Lung (tissue), 12 donors: ENCODE data around the gene CALCA. TPM values are rescaled to one million over a fixed set of nuclear protein-coding genes. Genes with fewer than 3 reads are reported as not detected.

Experiments used
- ATAC-seq: fragments of 200-7000 bp; cut with Tn5 transposase; one replicate; pipeline ENCODE4 v1.9.1; 2020; ENCODE audit warnings: moderate number of reproducible peaks; ENCODE audit not compliant: insufficient read depth, low FRiP score
- DNase-seq, 3 donors: peaks; one replicate each; pipeline ENCODE4 v3.0.0-alpha.2; 2013 to 2017
- H3K27ac ChIP-seq, 2 donors: one replicate each; pipeline ENCODE4 v1.5.1; 2013; ENCODE audit warnings: mild to moderate bottlenecking in 2 of 2, moderate library complexity in 2 of 2, control low read depth in 1 of 2, inconsistent platforms in 1 of 2, low read depth in 1 of 2, low read length in 1 of 2
- H3K27me3 ChIP-seq, 3 donors: one replicate each; pipeline ENCODE4 v1.5.1; 2013; ENCODE audit warnings: low read length in 2 of 3; ENCODE audit not compliant: control insufficient read depth in 3 of 3, insufficient read depth in 3 of 3
- H3K36me3 ChIP-seq, 4 donors: one replicate each; pipeline ENCODE4 v1.5.1; 2013; ENCODE audit warnings: low read length in 4 of 4, mild to moderate bottlenecking in 1 of 4, moderate library complexity in 1 of 4; ENCODE audit not compliant: control insufficient read depth in 4 of 4, insufficient read depth in 4 of 4
- H3K4me1 ChIP-seq, 5 donors: one replicate each; pipeline ENCODE4 v1.5.1; 2013; ENCODE audit warnings: low read length in 5 of 5, mild to moderate bottlenecking in 2 of 5, moderate library complexity in 1 of 5; ENCODE audit not compliant: control insufficient read depth in 5 of 5, insufficient read depth in 5 of 5
- H3K4me3 ChIP-seq: one replicate; pipeline ENCODE4 v1.5.1; 2013; ENCODE audit warnings: mild to moderate bottlenecking, control low read depth, moderate library complexity
- H3K9ac ChIP-seq, 2 donors: one replicate each; pipeline ENCODE4 v1.5.1; 2013; ENCODE audit warnings: low read length in 2 of 2, control low read depth in 1 of 2; ENCODE audit not compliant: insufficient read depth in 1 of 2
- H3K9me3 ChIP-seq, 4 donors: one replicate each; pipeline ENCODE4 v1.5.1; 2013; ENCODE audit warnings: low read length in 3 of 4, mild to moderate bottlenecking in 1 of 4, moderate library complexity in 1 of 4; ENCODE audit not compliant: control insufficient read depth in 4 of 4, insufficient read depth in 3 of 4
- CTCF ChIP-seq: IDR thresholded peaks from 2 replicates; pipeline ENCODE4 v1.5.1; 2012; ENCODE audit warnings: mild to moderate bottlenecking; ENCODE audit errors: control extremely low read depth, extremely low read depth
- WGBS, 2 donors: extraction: QIAGEN DNeasy Blood & Tissue Kit; methylation state at CpG; one replicate each; pipeline ENCODE4 v1.1.7; 2013; 5-methylcytosine and 5-hydroxymethylcytosine counted together
- polyA plus RNA-seq, 2 donors: library from polyadenylated mRNA; stranded (reverse); fragments of 200-250 nt; gene quantifications; one replicate each; pipeline ENCODE4 v1.2.1, GENCODE V29; 2013
- total RNA-seq, 2 donors: library from RNA; depleted of rRNA in 1 of 2; stranded (reverse); fragments of >200 nt in 1 of 2; gene quantifications; one replicate each; pipeline ENCODE4 v1.2.1, GENCODE V29; 2014 to 2021
- donor health status: control.
- donor health status: control.
- donor health status: Bipolar disorder and iron deficiency.
- donor health status: healthy.
- donor health status: DM: yes; HTN: yes; CAD: no.

The CALCA gene
- total and polyA plus RNA-seq, 4 donors, result 3.0 to 8.4 (median 4.8) TPM

DNA sequence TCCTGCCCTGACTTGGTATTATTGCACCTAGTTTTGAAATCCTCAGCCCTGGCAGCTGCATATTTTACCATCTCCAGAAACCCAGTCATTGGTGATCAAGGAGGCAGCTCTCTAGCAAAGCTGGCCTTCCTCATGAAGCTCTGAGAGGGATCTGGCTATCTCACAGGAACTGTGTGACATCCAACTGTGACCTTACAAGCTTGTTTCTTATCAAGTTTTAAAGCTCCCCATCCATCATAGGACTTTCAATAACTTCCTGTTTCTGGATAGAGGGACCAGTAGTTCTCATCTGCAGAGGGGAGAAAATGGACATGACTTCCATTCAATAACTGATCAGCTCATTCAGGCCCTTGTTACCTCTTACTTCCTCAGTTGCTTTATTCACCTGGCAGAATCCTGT is 18.2 kb downstream of the CALCA start:
- Histone ChIP-seq H3K4me3 (no peak overlapping the region), H3K9me3 (no peaks in the 10 kb centered on the region), H3K27me3 (peaks cover 0 to 6% (median 4%) of the 10 kb centered on the region in 3 donors), H3K9ac (no peak overlapping the region), H3K36me3 (no peaks in the 10 kb centered on the region), H3K4me1 (no peaks in the 10 kb centered on the region), H3K27ac (no peak overlapping the region)
- TF ChIP-seq CTCF, result no peak
- DNase-seq (no peak), ATAC-seq (no peak)

GRCh38 chr11:14949437-14950147 is 22.6 kb downstream of the CALCA start:
- H3K9me3 ChIP-seq, result no peaks in the 10 kb centered on the region
- TF ChIP-seq CTCF, result no peak
- no peaks in the 10 kb centered on the region for H3K36me3 ChIP-seq
- ATAC-seq, result no peak
- WGBS, 2 donors, result 76 to 82% methylated on average over 4 of the region's 4 CpGs
- no peak overlapping the region for H3K4me3 ChIP-seq
- H3K9ac ChIP-seq, result no peak overlapping the region
- H3K4me1 ChIP-seq, result no peaks in the 10 kb centered on the region
- peaks cover 0 to 6% (median 4%) of the 10 kb centered on the region in 3 donors for H3K27me3 ChIP-seq
- no peak overlapping the region for H3K27ac ChIP-seq
- DNase-seq, result no peak

GRCh38 chr11:14942745-14943144 is 29.4 kb downstream of the CALCA start:
- WGBS, 2 donors, result 58 to 90% methylated on average over 3 of the region's 3 CpGs
- H3K4me1 ChIP-seq, result no peaks in the 10 kb centered on the region
- no peak for TF ChIP-seq CTCF
- DNase-seq (no peak), ATAC-seq (no peak)
- no peaks in the 10 kb centered on the region for H3K9me3 ChIP-seq
- H3K36me3 ChIP-seq, result no peaks in the 10 kb centered on the region
- no peak overlapping the region for H3K9ac ChIP-seq
- no peak overlapping the region for H3K27ac ChIP-seq
- H3K27me3 ChIP-seq, result no peaks in the 10 kb centered on the region
- no peak overlapping the region for H3K4me3 ChIP-seq

DNA sequence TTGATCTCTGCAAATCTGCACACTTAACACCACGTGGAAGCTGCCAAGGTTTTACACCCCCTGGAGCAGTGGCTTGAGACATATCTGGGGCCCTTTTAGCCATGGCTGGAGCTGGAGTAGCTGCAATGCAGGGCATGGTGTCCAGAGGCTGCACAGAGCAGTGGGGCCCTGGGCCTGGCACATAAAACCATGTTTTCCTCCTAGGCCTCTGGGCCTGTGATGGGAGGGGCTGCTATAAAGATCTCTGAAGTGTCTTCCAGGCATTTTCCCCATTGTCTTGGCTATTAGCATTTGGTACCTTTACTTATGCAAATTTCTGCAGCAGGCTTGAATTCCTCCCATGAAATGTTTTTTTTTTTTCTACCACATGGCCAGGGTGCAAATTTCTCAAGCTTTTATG is 33.2 kb downstream of the CALCA start:
- 68 to 89% methylated on average over 1 of the region's 1 CpG for WGBS, 2 donors
- no peak for DNase-seq
- TF ChIP-seq CTCF, result no peak
- Histone ChIP-seq H3K36me3 (no peaks in the 10 kb centered on the region), H3K9me3 (no peaks in the 10 kb centered on the region), H3K27ac (no peak overlapping the region), H3K27me3 (no peaks in the 10 kb centered on the region), H3K9ac (no peak overlapping the region), H3K4me3 (no peak overlapping the region), H3K4me1 (no peaks in the 10 kb centered on the region)
- no peak for ATAC-seq
